Panc1 (cell line): ENCODE measurements around the gene CHP2. TPM values are rescaled to one million over a fixed set of nuclear protein-coding genes. Genes with fewer than 3 reads are reported as not detected.

Experiments used
- ATAC-seq: fragments of 200-7000 bp; cut with Tn5 transposase; 2 replicates; pipeline ENCODE4 v1.9.1; 2020; ENCODE audit warnings: mild to moderate bottlenecking, moderate library complexity
- BruUV-seq: library from RNA; stranded (reverse); fragments of 400-500 nt; replicated peaks from 2 replicates; lab custom pipeline; 2021; lab: Mats Ljungman, UMichigan
- CTCF ChIA-PET: fragments of 300-600 bp; sonication (Branson Sonifier 250); formaldehyde crosslinking; loops from one replicate; lab custom pipeline; 2022; ENCODE audit warnings: antibody characterized with exemption; lab: Charles Lee
- POLR2A ChIA-PET: fragments of 300-600 bp; sonication (Branson Sonifier 250); formaldehyde crosslinking; loops from one replicate; lab custom pipeline; 2022; ENCODE audit warnings: antibody characterized with exemption; lab: Charles Lee
- DNase-seq: peaks from one replicate; pipeline ENCODE4 v3.0.0-alpha.2; 2010; ENCODE audit warnings: low read depth, low spot score
- H3K27ac ChIP-seq: 2 replicates; pipeline ENCODE4 v1.5.1; 2011; ENCODE audit warnings: mild to moderate bottlenecking, low read length, inconsistent platforms
- H3K27me3 ChIP-seq: fragments of 200-500 bp; sonication (Bioruptor generic); 2 replicates; pipeline ENCODE4 v1.6.0; 2014; ENCODE audit warnings: low read length, inconsistent platforms; ENCODE audit not compliant: control insufficient read depth, insufficient read depth
- H3K36me3 ChIP-seq: fragments of 200-500 bp; sonication (Bioruptor generic); 2 replicates; pipeline ENCODE4 v1.5.1; 2014; ENCODE audit warnings: inconsistent platforms, mild to moderate bottlenecking, low read length, moderate library complexity; ENCODE audit not compliant: control insufficient read depth, insufficient read depth
- H3K4me1 ChIP-seq: 2 replicates; pipeline ENCODE4 v1.5.1; 2011; ENCODE audit warnings: inconsistent platforms, mild to moderate bottlenecking, low read length, moderate library complexity; ENCODE audit not compliant: control insufficient read depth, insufficient read depth
- H3K4me3 ChIP-seq, 2 experiments: 2 replicates each; pipeline ENCODE4 v1.5.1; 2011 to 2012; ENCODE audit warnings: low read depth in 2 of 2, low read length in 2 of 2, mild to moderate bottlenecking in 2 of 2, inconsistent platforms in 1 of 2, moderate library complexity in 1 of 2
- H3K9me3 ChIP-seq: fragments of 200-500 bp; sonication (Bioruptor generic); 2 replicates; pipeline ENCODE4 v1.5.1; 2014; ENCODE audit warnings: low read depth, mild to moderate bottlenecking, inconsistent platforms, low read length, moderate library complexity; ENCODE audit not compliant: control insufficient read depth, insufficient read depth
- CTCF ChIP-seq: fragments of 450-650 bp; IDR thresholded peaks from 2 replicates; pipeline ENCODE4 v1.5.1; 2017; ENCODE audit warnings: mild to moderate bottlenecking
- POLR2AphosphoS5 ChIP-seq: IDR thresholded peaks from 2 replicates; pipeline ENCODE4 v1.6.1; 2012; ENCODE audit warnings: mild to moderate bottlenecking, low read depth, low read length, moderate library complexity
- REST ChIP-seq, 2 experiments: IDR thresholded peaks; 2 replicates each; pipeline ENCODE4 v1.6.1; 2011 to 2012; ENCODE audit warnings: low read depth in 2 of 2, control low read depth in 1 of 2, low read length in 1 of 2, mild to moderate bottlenecking in 1 of 2, moderate library complexity in 1 of 2; ENCODE audit not compliant: insufficient read depth in 1 of 2
- SIN3A ChIP-seq: IDR thresholded peaks from 2 replicates; pipeline ENCODE4 v1.6.1; 2012; ENCODE audit warnings: low read depth, mild to moderate bottlenecking, low read length, moderate library complexity, borderline replicate concordance; ENCODE audit not compliant: insufficient read depth
- TCF7L2 ChIP-seq: IDR thresholded peaks from 2 replicates; pipeline ENCODE4 v1.6.1; 2011; ENCODE audit warnings: mild to moderate bottlenecking, low read depth, low read length, inconsistent platforms
- in situ Hi-C: cut with HindIII; loops from 2 replicates; pipeline ENCODE4 v1.10.0; 2016; ENCODE audit warnings: low sequenced_read_pairs, low pct_unique_long_range_greater_than_20kb
- intact Hi-C: fragments of 100-400 bp; cut with micrococcal nuclease; formaldehyde crosslinking; loops from one replicate; pipeline ENCODE4 v1.10.0; 2022; ENCODE audit not compliant: unreplicated experiment
- total RNA-seq: library from RNA; stranded (reverse); gene quantifications from one replicate; pipeline ENCODE4 v1.2.1, GENCODE V29; 2021; ENCODE audit not compliant: unreplicated experiment

CHP2 gene
- total RNA-seq, 1 experiment from 2014 or later: not detected

DNA sequence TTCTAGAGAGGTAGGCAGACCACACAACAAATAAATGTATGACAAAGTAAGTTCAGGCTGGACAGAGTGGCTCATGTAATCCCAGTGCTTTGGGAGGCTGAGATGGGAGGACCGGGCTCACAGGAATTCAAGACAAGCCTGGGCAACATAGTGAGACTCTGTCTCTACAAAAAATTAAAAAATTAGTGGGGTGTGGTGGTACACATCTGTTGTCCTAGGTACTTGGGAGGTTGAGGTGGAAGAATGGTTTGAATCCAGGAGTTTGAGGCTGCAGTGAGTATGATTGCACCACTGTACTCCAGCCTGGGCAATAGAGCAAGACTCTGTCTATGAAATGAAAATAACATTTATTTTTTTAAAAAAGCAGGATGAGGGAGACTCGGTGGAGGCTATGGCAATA is 18.5 kb downstream of the CHP2 start:
- ChIA-PET CTCF (no interaction called here), POLR2A (no interaction called here)
- in situ Hi-C loops: no loop called here
- no peak overlapping the region for H3K27ac ChIP-seq
- BruUV-seq: no TSS peak
- TF ChIP-seq POLR2AphosphoS5: no peak
- TF ChIP-seq SIN3A: no peak
- no peak for TF ChIP-seq REST (IDR thresholded peaks at IDR 0.05; ENCODE audit: insufficient read depth in 1 of 2, low read depth in 2 of 2, low read length in 1 of 2)
- no peak for TF ChIP-seq CTCF
- no peak for TF ChIP-seq TCF7L2
- DNase-seq (no peak), ATAC-seq (no peak)
- no peaks in the 10 kb centered on the region for H3K9me3 ChIP-seq
- H3K27me3 ChIP-seq: no peaks in the 10 kb centered on the region
- no peak overlapping the region for H3K4me3 ChIP-seq
- no peaks in the 10 kb centered on the region for H3K36me3 ChIP-seq
- H3K4me1 ChIP-seq: no peaks in the 10 kb centered on the region
- intact Hi-C loops: no loop called here

DNA sequence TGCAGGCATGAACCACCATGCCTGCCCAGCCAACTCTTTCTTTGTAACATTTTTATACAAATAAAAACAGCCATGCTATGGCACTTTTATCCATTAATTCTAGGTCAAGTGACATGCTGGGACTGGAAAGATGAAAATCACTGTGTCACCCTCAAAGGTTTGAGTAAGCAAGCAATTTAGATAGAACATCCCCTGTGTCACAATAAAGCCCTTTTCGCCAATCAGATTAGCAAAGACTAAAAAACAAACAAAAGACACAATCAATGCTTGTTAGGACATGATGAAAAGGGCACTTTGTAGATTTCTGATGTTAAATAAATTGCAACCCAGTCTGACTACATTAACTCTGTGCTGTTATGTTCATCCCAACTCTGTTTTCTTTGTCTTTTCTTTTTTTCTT is 26.4 kb downstream of the CHP2 start:
- Histone ChIP-seq H3K4me1 (0 out of 2 replicates have a peak, but pooled peaks cover 2% of the 10 kb centered on the region), H3K9me3 (no peaks in the 10 kb centered on the region), H3K4me3 (no peak overlapping the region), H3K36me3 (no peaks in the 10 kb centered on the region), H3K27ac (no peak overlapping the region), H3K27me3 (no peaks in the 10 kb centered on the region)
- DNase-seq (no peak), ATAC-seq (no peak)
- ChIA-PET CTCF (no interaction called here), POLR2A (no interaction called here)
- BruUV-seq: no TSS peak
- in situ Hi-C loops (no loop called here), intact Hi-C loops (no loop called here)
- TF ChIP-seq SIN3A (no peak), REST (IDR thresholded peaks at IDR 0.05; ENCODE audit: insufficient read depth in 1 of 2, low read depth in 2 of 2, low read length in 1 of 2) (no peak), CTCF (no peak), POLR2AphosphoS5 (no peak), TCF7L2 (no peak)
